GM19043 (cell line): ENCODE measurements around the gene PNMA8A.
"Not testable (repeated sequence)": the region's sequence is repeated elsewhere in the genome, so short reads cannot be mapped to it uniquely, and the experiment has no call there.

Source experiments
- ATAC-seq: cut with Tn5 transposase; IDR thresholded peaks from one replicate; pipeline ENCODE4 v1.9.1; 2021; ENCODE audit warnings: low read depth; ENCODE audit not compliant: unreplicated experiment

The PNMA8A gene

GRCh38 chr19:46470376-46470775 lies 987 bp downstream of the PNMA8A start:
- no peak for ATAC-seq

GRCh38 chr19:46469541-46470185 lies 1.7 kb downstream of the PNMA8A start:
- ATAC-seq: no peak

- peak; percentile 74 for ATAC-seq
These were observed 4.7 kb downstream of the PNMA8A start for GRCh38 chr19:46466536-46467196.

- no peak for ATAC-seq
These were observed 7.8 kb downstream of the PNMA8A start for GRCh38 chr19:46463516-46463915.

GRCh38 chr19:46461537-46461936 lies 9.8 kb downstream of the PNMA8A start:
- ATAC-seq: no peak

GRCh38 chr19:46460981-46461380 lies 10.4 kb downstream of the PNMA8A start:
- ATAC-seq: no peak

GRCh38 chr19:46460055-46460454 lies 11.3 kb downstream of the PNMA8A start:
- ATAC-seq: no peak

- no peak for ATAC-seq
These were observed 14.4 kb downstream of the PNMA8A start for GRCh38 chr19:46456930-46457329.

GRCh38 chr19:46454244-46454643 lies 17.1 kb downstream of the PNMA8A start:
- no peak for ATAC-seq

GRCh38 chr19:46453661-46454060 lies 17.7 kb downstream of the PNMA8A start:
- no peak for ATAC-seq

GRCh38 chr19:46452186-46452585 lies 19.2 kb downstream of the PNMA8A start:
- no peak for ATAC-seq

- ATAC-seq: no peak
These were observed 20.0 kb downstream of the PNMA8A start for GRCh38 chr19:46451352-46451751.

- no peak for ATAC-seq
These were observed 20.6 kb downstream of the PNMA8A start for GRCh38 chr19:46450737-46451136.

- no peak for ATAC-seq
These were observed 22.1 kb downstream of the PNMA8A start for GRCh38 chr19:46449228-46449627.

- ATAC-seq: no peak
These were observed 22.8 kb downstream of the PNMA8A start for GRCh38 chr19:46448601-46449000.

GRCh38 chr19:46447824-46448223 lies 23.5 kb downstream of the PNMA8A start:
- no peak for ATAC-seq

- no peak for ATAC-seq
These were observed 24.4 kb downstream of the PNMA8A start for GRCh38 chr19:46447006-46447405.

- ATAC-seq: no peak
These were observed 25.3 kb downstream of the PNMA8A start for GRCh38 chr19:46446021-46446420.

GRCh38 chr19:46442808-46443450 lies 28.4 kb downstream of the PNMA8A start:
- no peak for ATAC-seq

GRCh38 chr19:46441866-46442265 lies 29.5 kb downstream of the PNMA8A start:
- ATAC-seq: no peak

GRCh38 chr19:46435689-46436088 lies 35.7 kb downstream of the PNMA8A start:
- ATAC-seq: not testable (repeated sequence)

- ATAC-seq: no peak
These were observed 36.4 kb downstream of the PNMA8A start for GRCh38 chr19:46435009-46435408.
